Thoracic aorta (tissue), 2 donors: ENCODE data around the gene LRWD1. TPM values are rescaled to one million over a fixed set of nuclear protein-coding genes. Genes with fewer than 3 reads are reported as not detected.

Source experiments
- ATAC-seq: fragments of 150-250 bp; one replicate; pipeline ENCODE4 v1.8.0; 2017; ENCODE audit warnings: low read depth; ENCODE audit not compliant: insufficient number of reproducible peaks, low FRiP score
- DNase-seq: peaks from one replicate; pipeline ENCODE4 v3.0.0-alpha.2; 2020; ENCODE audit warnings: low spot score
- H3K27ac ChIP-seq, 2 donors: fragments of 200-600 bp; sonication (generic); 1 replicate in 1 of 2; 2 replicates in 1 of 2; pipeline ENCODE4 v1.5.1; 2016; ENCODE audit warnings: mild to moderate bottlenecking in 2 of 2, moderate library complexity in 2 of 2
- H3K27me3 ChIP-seq: fragments of 200-600 bp; sonication (generic); replicated peaks from 2 replicates; pipeline ENCODE4 v1.6.0; 2016; ENCODE audit warnings: mild to moderate bottlenecking; ENCODE audit not compliant: insufficient read depth
- H3K36me3 ChIP-seq: fragments of 200-600 bp; sonication (generic); one replicate; pipeline ENCODE4 v1.5.1; 2016
- H3K4me1 ChIP-seq, 2 donors: fragments of 200-600 bp; sonication (generic); 1 replicate in 1 of 2; 2 replicates in 1 of 2; pipeline versions ENCODE4 v1.5.1 to v1.6.0; 2016; ENCODE audit warnings: low read depth in 2 of 2, mild to moderate bottlenecking in 1 of 2; ENCODE audit not compliant: control insufficient read depth in 1 of 2
- H3K4me3 ChIP-seq: fragments of 200-600 bp; sonication (generic); 2 replicates; pipeline ENCODE4 v1.5.1; 2016; ENCODE audit warnings: mild to moderate bottlenecking
- H3K9me3 ChIP-seq: fragments of 200-600 bp; sonication (generic); 2 replicates; pipeline ENCODE4 v1.5.1; 2016
- total RNA-seq, 2 donors: library from RNA; depleted of rRNA; stranded (reverse); fragments of >200 nt; gene quantifications; one replicate each; pipeline versions ENCODE4 v1.1.0 to v1.2.3, GENCODE V29; 2016
- TF ChIP-seq, protein P1 (sequence below): fragments of 200-600 bp; sonication (generic); IDR thresholded peaks from one replicate; pipeline ENCODE4 v1.5.1; 2019; ENCODE audit warnings: antibody characterized with exemption

The LRWD1 gene
- total RNA-seq, 2 donors from 2014 or later: 7.9 to 10.9 TPM

DNA sequence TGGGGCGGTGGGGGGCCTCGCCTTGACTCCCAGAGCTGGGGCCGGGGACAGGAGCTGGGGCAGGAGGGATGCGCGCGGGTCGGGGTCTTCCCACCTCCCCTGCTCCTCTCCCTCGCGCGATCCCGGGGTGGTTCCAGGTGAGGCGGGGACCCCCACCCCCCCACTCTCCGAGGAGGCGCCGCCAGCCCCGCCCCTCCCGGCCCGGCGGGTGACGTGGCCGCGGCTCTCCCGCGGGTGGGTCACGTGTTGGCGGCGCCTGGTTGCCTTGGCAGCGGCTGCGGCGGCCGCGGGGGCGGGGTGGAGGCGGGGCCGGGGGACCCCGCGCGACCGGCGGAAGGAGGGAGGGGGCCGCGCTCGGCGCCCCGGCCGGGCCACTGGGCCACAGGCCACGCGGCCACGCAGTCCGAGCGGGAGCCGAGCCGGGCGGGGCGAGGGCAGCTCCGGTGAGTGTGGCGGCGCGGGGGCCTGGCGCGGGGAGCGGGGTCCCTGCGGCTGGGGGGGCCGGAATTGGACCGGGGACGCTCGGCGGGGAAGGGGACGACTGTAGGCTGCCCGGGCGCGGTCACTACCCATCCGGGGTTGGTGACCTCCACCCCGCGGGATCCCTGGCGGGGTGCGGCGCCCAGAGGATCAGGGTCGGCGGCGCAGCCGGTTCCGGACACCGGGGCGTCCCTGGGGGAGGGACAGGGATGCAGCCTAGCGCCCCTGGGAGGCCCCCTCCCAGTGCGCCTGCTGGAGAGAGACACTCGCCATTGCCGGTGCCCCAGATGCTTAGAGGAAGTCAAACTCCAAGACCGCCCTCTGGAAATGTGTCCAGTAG, 31.4 kb upstream of the LRWD1 start, which contains the start of gene ORAI2:
TSS of gene ORAI2 (plus strand) at position 357 of the 820 bp plus-strand sequence. CDS start 5,382 bp downstream, outside the sequence.
- DNase-seq (no peak), ATAC-seq (peak; percentile 85)
- peak within 1 kb of the TSS; percentile 92 for H3K4me3 ChIP-seq
- H3K4me1 ChIP-seq: peaks cover 0 to 18% of the 10 kb centered on the region in 2 donors
- peak within 1 kb of the TSS in 1 of 2 donors; percentile 55 for H3K27ac ChIP-seq
- H3K9me3 ChIP-seq: no peaks in the 10 kb centered on the region
- H3K27me3 ChIP-seq: no peaks in the 10 kb centered on the region
- no peaks in the 10 kb centered on the region for H3K36me3 ChIP-seq
- TF ChIP-seq, protein P1, sequence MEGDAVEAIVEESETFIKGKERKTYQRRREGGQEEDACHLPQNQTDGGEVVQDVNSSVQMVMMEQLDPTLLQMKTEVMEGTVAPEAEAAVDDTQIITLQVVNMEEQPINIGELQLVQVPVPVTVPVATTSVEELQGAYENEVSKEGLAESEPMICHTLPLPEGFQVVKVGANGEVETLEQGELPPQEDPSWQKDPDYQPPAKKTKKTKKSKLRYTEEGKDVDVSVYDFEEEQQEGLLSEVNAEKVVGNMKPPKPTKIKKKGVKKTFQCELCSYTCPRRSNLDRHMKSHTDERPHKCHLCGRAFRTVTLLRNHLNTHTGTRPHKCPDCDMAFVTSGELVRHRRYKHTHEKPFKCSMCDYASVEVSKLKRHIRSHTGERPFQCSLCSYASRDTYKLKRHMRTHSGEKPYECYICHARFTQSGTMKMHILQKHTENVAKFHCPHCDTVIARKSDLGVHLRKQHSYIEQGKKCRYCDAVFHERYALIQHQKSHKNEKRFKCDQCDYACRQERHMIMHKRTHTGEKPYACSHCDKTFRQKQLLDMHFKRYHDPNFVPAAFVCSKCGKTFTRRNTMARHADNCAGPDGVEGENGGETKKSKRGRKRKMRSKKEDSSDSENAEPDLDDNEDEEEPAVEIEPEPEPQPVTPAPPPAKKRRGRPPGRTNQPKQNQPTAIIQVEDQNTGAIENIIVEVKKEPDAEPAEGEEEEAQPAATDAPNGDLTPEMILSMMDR: no peak

GRCh38 chr7:102434039-102434486, 30.7 kb upstream of the LRWD1 start:
- TF ChIP-seq, protein P1: no peak
- H3K27ac ChIP-seq: peak overlapping the region in 1 of 2 donors; percentile 47
- no peaks in the 10 kb centered on the region for H3K9me3 ChIP-seq
- peaks cover 3% of the 10 kb centered on the region for H3K36me3 ChIP-seq
- ATAC-seq (no peak), DNase-seq (no peak)
- no peaks in the 10 kb centered on the region for H3K27me3 ChIP-seq
- H3K4me3 ChIP-seq: peak overlapping the region; percentile 92
- peaks cover 0 to 18% of the 10 kb centered on the region in 2 donors for H3K4me1 ChIP-seq

DNA sequence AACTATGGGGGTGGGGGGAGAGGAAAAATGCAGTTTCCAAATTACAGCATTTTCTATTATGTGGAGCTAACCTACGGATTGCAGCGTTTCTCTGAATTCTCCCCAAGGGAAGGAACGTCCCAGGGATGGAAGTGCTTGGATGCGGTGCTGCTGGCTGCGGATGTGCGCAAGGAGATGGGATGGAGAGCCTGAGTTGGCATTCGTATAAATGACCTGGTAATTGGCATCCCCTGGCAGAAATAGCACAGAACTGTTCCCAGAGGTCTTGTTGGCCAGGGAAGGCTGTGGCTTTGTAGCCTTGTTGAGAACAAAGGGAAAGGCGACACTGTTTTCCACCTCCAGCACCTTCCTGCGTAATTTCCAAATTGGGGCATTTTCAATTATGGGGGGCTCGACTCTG, 28.7 kb upstream of the LRWD1 start:
- H3K4me3 ChIP-seq: no peak overlapping the region
- no peak for ATAC-seq
- H3K36me3 ChIP-seq: peaks cover 3% of the 10 kb centered on the region
- H3K27ac ChIP-seq: no peak overlapping the region
- H3K27me3 ChIP-seq: no peaks in the 10 kb centered on the region
- H3K9me3 ChIP-seq: no peaks in the 10 kb centered on the region
- TF ChIP-seq, protein P1: no peak
- no peak for DNase-seq
- H3K4me1 ChIP-seq: peaks cover 0 to 18% of the 10 kb centered on the region in 2 donors

DNA sequence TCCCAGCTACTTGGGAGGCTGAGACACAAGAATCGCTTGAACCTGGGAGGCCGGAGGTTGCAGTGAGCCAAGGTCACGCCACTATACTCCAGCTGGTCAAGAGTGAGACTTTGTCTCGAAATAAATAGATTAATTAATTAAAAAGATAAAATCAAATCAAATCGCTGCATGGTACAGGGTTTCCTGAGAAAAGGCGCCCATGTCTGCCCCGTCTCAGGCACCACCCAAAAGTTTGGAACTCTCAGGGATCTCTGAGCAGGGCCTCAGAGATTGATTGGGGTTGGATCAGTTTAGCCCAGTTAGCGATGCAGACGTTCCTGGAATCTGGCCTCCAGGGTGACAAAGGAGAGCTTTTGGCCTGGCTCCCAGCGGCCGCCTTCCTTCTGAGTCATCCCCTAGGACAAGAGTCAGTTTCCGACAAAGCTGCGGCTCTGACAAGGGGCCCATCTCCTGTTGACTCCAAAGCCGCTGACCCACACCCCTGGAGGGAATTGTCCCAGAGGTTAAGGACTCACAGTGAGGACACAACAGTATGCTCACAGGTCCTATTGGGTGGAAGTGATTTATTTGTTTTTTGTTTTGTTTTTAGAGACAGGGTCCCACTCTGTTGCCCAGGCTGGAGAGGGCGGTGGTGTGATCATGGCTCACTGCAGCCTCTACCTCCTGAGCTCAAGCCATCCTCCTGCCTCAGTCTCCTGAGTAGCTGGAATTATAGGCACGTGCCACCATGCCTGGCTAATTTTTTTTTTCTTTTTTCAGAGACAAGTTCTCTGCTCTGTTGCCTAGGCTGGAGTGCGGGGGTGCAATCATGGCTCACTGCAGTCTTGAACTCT, 24.6 kb upstream of the LRWD1 start:
- Histone ChIP-seq H3K27ac (no peak overlapping the region), H3K36me3 (peaks cover 3% of the 10 kb centered on the region)
- ATAC-seq: no peak

More for the DNA sequence above, 24.6 kb upstream of the LRWD1 start:
- DNase-seq: no peak
- TF ChIP-seq, protein P1: no peak
- Histone ChIP-seq H3K9me3 (no peaks in the 10 kb centered on the region), H3K4me3 (no peak overlapping the region), H3K4me1 (no peaks in the 10 kb centered on the region), H3K27me3 (no peaks in the 10 kb centered on the region)
